Tibial artery (tissue), 4 donors: Measurements from ENCODE around the gene CACNA1A.

Experiments
- DNase-seq, 2 donors: peaks; one replicate each; pipeline ENCODE4 v3.0.0-alpha.2; 2019
- H3K27ac ChIP-seq, 2 donors: fragments of 200-600 bp; sonication (generic) in 1 of 2; 1 replicate in 1 of 2; 2 replicates in 1 of 2; pipeline ENCODE4 v1.5.1; 2018 to 2019; ENCODE audit warnings: mild to moderate bottlenecking in 1 of 2
- H3K27me3 ChIP-seq, 2 donors: fragments of 200-600 bp; sonication (generic) in 1 of 2; one replicate each; pipeline versions ENCODE4 v1.5.1 to v1.6.0; 2016 to 2019
- H3K36me3 ChIP-seq, 3 donors: fragments of 200-600 bp; sonication (generic) in 2 of 3; one replicate each; pipeline ENCODE4 v1.5.1; 2016 to 2019; ENCODE audit warnings: mild to moderate bottlenecking in 2 of 3
- H3K4me1 ChIP-seq, 4 donors: fragments of 200-600 bp; sonication (generic) in 2 of 4; 1 replicate in 3 of 4; 2 replicates in 1 of 4; pipeline ENCODE4 v1.5.1; 2016 to 2019
- H3K4me3 ChIP-seq, 2 donors: fragments of 200-600 bp; sonication (generic) in 1 of 2; 1 replicate in 1 of 2; 2 replicates in 1 of 2; pipeline ENCODE4 v1.5.1; 2018 to 2019; ENCODE audit warnings: mild to moderate bottlenecking in 2 of 2
- H3K9me3 ChIP-seq, 3 donors: fragments of 200-600 bp; sonication (generic) in 1 of 3; one replicate each; pipeline ENCODE4 v1.5.1; 2016 to 2019
- intact Hi-C: fragments of 100-400 bp; cut with DNase I; formaldehyde crosslinking; loops from one replicate; pipeline ENCODE4 v1.15.0; 2023; ENCODE audit warnings: low total_unique reads
- TF ChIP-seq, protein P1 (sequence below), 2 experiments: fragments of 200-600 bp in 1 of 2; fragments of 450-650 bp in 1 of 2; IDR thresholded peaks; one replicate each; pipeline ENCODE4 v1.5.1; 2017 to 2019; ENCODE audit warnings: antibody characterized with exemption in 2 of 2, mild to moderate bottlenecking in 1 of 2, moderate library complexity in 1 of 2

The CACNA1A gene

DNA sequence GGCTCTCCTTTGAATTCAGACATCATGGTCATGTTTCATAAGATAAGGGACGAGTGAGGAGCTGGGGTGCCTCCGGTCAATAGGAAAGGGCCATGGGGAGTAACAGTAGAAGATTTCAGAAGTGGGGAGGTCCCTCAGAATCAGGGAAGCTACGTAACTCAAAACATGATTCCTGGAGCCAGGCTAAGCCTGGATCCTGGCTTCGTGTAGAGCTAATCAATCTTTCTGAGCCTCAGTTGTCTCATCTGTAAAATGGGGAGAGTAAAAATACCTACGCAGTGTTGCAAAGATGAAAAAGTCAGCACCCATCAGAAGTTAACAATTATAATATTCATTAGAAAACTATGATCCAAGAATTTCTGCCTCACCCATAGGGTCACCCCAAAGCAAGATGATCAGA, 106.5 kb downstream of the CACNA1A start:
- Histone ChIP-seq H3K4me1 (peaks cover 0 to 13% (median 7%) of the 10 kb centered on the region in 4 donors), H3K9me3 (peaks cover 0 to 13% (median 10%) of the 10 kb centered on the region in 3 donors), H3K4me3 (no peak overlapping the region), H3K36me3 (no peaks in the 10 kb centered on the region), H3K27ac (no peak overlapping the region), H3K27me3 (peaks cover 0 to 5% of the 10 kb centered on the region in 2 donors)
- TF ChIP-seq, protein P1, sequence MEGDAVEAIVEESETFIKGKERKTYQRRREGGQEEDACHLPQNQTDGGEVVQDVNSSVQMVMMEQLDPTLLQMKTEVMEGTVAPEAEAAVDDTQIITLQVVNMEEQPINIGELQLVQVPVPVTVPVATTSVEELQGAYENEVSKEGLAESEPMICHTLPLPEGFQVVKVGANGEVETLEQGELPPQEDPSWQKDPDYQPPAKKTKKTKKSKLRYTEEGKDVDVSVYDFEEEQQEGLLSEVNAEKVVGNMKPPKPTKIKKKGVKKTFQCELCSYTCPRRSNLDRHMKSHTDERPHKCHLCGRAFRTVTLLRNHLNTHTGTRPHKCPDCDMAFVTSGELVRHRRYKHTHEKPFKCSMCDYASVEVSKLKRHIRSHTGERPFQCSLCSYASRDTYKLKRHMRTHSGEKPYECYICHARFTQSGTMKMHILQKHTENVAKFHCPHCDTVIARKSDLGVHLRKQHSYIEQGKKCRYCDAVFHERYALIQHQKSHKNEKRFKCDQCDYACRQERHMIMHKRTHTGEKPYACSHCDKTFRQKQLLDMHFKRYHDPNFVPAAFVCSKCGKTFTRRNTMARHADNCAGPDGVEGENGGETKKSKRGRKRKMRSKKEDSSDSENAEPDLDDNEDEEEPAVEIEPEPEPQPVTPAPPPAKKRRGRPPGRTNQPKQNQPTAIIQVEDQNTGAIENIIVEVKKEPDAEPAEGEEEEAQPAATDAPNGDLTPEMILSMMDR (IDR thresholded peaks at IDR 0.05) = no peak
- intact Hi-C loops = no loop called here
- no peak for DNase-seq

DNA sequence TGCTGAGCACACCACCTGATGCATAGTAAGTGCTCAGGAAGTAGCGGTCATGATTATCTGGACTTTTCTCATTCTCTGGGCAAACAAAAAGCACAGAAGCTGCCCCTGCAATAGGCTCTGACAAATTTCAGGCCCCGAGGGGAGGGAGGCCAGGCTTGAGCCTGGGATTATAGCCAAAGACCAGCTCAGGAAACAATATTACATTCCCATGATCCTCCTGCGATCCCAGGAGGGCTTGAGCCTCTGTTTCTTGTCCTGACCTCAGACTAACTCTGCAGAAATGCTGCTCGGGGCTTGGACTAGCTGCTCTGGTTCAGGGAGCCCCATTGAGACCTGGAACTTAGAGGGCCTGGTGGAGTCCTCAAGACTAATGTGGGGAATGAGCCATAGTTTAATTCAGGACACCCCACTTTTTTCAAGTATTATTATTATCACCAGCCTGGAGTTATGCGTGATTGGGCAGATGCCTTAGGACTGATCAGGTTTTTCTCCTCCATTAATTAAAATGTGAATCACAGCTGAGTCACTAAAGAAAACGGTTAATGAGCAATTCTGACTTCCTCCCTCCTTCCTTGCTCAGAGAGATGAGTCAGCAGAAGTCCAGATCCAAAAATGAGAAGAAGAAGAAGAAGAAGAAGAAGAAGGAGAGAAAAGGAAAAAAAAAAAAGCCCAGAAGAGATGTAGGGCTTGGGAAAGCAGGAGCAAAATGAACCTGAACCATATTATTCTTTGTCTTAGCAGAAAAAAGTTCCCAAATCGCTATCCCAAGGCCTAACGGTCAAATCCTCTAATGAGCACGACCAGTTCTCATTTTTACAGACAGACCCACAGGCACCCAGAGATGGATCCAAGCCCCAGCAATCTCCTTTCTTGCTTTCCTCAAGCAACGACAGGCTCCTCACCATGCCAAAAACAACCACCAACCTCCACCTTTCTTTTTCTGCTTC, 107.2 kb downstream of the CACNA1A start:
- intact Hi-C loops = no loop called here
- peaks cover 0 to 13% (median 7%) of the 10 kb centered on the region in 4 donors for H3K4me1 ChIP-seq
- DNase-seq = no peak
- no peak overlapping the region for H3K27ac ChIP-seq
- peaks cover 0 to 13% (median 10%) of the 10 kb centered on the region in 3 donors for H3K9me3 ChIP-seq
- TF ChIP-seq, protein P1 (IDR thresholded peaks at IDR 0.05) = no peak
- H3K4me3 ChIP-seq = no peak overlapping the region
- H3K27me3 ChIP-seq = peaks cover 0 to 12% of the 10 kb centered on the region in 2 donors
- H3K36me3 ChIP-seq = no peaks in the 10 kb centered on the region

DNA sequence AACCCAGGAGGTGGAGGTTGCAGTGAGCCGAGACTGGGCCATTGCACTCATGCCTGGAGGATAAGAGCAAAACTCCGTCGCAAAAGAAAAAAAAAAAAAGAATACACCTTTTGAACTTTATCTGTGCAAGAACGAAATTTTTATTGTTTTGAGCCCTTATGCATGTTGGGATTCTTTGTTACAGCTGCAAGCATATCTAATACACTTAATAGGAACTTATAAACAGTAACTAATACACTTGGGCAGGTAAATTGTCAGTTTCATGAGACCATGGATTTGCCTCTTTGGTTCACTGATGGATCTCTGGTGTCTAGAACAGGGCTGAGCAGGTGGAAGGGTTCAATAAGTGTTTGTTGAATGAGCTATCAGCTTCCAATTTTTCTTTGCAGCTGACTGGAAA, 108.1 kb downstream of the CACNA1A start:
- DNase-seq = no peak
- Histone ChIP-seq H3K4me1 (peaks cover 0 to 13% (median 7%) of the 10 kb centered on the region in 4 donors), H3K4me3 (no peak overlapping the region), H3K36me3 (no peaks in the 10 kb centered on the region), H3K27me3 (peaks cover 0 to 12% of the 10 kb centered on the region in 2 donors), H3K9me3 (peaks cover 0 to 13% (median 10%) of the 10 kb centered on the region in 3 donors), H3K27ac (no peak overlapping the region)
- intact Hi-C loops = no loop called here
- TF ChIP-seq, protein P1 (IDR thresholded peaks at IDR 0.05) = no peak

DNA sequence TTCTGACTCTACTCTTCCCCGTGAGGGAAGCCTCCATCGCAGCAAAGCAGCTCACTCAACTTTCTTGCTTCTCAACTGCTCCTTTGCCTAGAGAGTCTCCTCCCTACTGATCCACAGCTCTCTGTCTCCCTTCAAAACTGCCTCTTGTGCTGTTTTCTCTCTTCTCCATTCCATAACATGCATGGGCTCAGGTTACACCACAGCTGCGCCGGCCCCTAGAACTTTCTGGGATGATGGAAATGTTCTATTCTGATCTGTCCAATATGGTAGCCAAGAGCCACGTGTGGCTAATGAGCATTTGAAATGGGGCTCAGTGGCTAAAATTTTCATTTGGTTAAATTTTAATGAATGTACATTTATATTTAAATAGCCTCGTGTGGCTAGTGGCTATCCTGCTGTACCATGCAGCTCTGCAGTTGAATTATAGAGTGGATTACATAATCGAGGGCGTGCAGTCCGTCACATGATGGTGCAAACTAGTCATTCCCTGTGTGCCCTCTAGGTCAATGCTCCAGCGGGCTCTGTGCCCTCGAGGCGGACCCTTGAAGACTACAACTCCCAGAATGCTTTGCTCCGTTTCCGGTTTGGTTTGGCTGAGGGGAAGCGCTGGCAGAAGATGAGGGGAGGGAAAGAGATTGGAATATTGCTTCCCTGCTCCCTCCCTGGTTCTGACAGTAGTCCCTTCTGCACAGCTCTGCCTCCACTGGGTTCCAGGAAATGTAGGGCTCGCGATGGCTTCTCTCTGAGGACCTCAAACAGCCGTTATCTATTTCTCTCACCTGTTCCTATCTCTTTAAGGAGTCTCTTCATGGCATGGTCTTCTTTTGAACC, 109.8 kb downstream of the CACNA1A start:
- intact Hi-C loops = no loop called here
- Histone ChIP-seq H3K27me3 (peaks cover 0 to 15% of the 10 kb centered on the region in 2 donors), H3K9me3 (peaks cover 0 to 3% (median 2%) of the 10 kb centered on the region in 3 donors), H3K27ac (no peak overlapping the region), H3K4me3 (no peak overlapping the region), H3K36me3 (no peaks in the 10 kb centered on the region), H3K4me1 (peaks cover 0 to 13% (median 7%) of the 10 kb centered on the region in 4 donors)
- TF ChIP-seq, protein P1 (IDR thresholded peaks at IDR 0.05) = peak in 1 of 2 experiments; percentile 14
- DNase-seq = peak; percentile 51 to 73

GRCh38 chr19:13382633-13382938, 123.7 kb downstream of the CACNA1A start:
- Histone ChIP-seq H3K27me3 (peaks cover 0 to 4% of the 10 kb centered on the region in 2 donors), H3K27ac (no peak overlapping the region), H3K9me3 (no peaks in the 10 kb centered on the region), H3K4me1 (no peaks in the 10 kb centered on the region), H3K36me3 (no peaks in the 10 kb centered on the region), H3K4me3 (no peak overlapping the region)
- no peak for DNase-seq
- TF ChIP-seq, protein P1 (IDR thresholded peaks at IDR 0.05) = no peak
- intact Hi-C loops = no loop called here
